T-helper 22 cell (primary cell): ENCODE data around the gene LSM14A.
"Not testable (repeated sequence)": the region's sequence is repeated elsewhere in the genome, so short reads cannot be mapped to it uniquely, and the experiment has no call there.

Experiments used
- DNase-seq: peaks from one replicate; pipeline ENCODE4 v3.0.0-alpha.2; 2020; ENCODE audit warnings: low read depth

The LSM14A gene

DNA sequence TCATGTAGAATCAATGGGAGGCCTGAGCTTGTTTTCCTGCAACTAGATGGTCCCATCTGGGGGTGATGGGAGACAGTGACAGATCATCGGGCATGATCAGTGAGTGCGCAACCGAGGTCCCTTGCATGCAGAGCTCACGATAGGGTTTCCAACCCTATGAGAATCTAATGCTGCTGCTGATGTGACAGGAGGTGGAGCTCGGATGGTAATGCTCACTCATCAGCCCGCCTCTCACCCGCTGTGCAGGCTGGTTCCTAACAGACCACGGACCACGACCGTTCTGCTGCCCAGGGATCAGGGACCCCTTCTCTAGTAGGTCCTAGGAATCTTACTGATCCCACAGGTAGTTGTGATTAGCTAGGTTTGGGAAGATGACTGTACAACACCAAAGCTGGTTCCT is 58.5 kb downstream of the LSM14A start:
- no peak for DNase-seq

DNA sequence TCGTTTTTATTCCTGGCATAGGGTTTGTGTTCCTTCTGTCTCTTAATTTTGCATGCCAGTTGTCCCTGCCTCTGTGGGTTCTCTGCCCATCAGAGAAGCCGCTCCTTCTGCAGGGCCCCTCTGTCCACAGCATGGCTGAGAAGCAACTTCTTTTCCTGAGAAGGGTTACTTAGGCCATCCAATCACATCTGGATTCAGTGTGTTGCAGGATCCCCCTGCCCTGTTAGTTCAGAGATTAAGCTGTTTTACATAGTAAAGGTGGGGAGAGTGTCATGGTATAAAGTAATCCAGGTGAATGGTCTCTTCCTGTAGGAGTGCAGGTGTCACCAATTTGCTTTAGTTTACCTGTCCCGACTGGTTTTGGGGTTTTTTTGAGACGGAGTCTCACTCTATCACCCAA is 59.1 kb downstream of the LSM14A start:
- DNase-seq: no peak

DNA sequence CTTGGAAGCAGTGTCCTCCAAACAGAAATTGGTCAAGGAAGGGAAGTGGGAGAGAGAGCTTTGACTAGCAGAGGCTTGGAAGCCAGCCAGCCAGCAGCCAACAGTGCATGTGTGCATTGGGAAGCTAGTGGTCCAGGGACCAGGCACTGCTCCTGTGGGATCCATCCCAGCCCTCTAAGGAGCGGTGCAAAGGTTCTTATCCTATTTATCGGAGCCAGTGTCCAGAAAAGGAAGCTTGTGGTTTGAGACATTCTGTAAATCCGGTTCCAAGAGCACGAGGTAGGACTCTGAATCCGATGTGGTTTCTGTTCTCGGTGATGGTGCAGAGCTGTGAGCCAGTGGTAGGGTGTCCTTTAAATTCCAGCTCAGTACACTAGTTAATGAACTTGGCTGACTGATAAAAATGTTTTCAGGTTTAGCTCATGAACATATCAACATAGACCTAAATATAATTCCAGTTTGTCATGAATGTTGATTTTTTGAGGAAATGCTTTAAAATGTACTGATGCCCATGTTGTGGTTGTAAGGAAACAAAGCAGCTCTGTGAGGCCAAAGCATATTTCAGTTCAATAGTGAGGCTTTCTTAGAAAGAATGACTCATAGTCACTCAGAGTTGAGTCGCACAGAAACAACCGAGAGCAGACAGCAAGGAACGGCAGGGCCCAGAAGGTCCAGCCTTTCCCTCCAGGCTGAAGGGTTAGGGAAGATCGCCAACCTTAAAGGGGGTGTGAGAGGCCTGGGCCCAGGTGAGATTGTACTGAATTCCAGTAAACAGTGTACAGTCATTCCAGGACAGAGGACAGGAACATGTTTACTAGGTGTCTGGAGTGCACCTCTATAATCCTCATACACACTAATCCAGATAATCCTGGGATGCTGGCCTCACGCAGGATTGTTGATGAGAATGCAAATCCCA is 60.5 kb downstream of the LSM14A start:
- DNase-seq: no peak

DNA sequence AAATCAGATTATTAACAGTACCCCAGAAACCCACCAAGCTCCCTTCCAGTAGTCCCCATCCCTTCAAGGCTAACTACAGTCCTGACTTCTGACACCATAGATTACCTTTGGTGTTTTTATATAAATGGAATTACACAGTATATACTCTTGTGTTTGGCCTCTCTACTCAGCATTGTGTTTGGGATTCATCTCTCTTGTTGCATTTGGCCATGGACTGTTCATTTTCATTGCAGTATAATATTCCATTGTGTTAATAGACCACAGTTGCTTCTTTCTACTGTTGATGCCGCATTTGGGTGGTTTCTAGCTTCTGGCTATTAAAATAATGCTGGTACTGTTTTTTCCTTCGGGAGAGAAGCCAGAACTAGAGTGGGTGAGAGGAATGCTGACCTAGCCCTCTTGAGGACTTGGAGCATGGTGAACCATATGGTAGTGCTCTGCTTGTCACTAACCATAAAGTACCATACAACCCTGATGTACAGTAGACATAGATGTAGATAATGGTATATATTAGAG is 63.2 kb downstream of the LSM14A start:
- DNase-seq: no peak

DNA sequence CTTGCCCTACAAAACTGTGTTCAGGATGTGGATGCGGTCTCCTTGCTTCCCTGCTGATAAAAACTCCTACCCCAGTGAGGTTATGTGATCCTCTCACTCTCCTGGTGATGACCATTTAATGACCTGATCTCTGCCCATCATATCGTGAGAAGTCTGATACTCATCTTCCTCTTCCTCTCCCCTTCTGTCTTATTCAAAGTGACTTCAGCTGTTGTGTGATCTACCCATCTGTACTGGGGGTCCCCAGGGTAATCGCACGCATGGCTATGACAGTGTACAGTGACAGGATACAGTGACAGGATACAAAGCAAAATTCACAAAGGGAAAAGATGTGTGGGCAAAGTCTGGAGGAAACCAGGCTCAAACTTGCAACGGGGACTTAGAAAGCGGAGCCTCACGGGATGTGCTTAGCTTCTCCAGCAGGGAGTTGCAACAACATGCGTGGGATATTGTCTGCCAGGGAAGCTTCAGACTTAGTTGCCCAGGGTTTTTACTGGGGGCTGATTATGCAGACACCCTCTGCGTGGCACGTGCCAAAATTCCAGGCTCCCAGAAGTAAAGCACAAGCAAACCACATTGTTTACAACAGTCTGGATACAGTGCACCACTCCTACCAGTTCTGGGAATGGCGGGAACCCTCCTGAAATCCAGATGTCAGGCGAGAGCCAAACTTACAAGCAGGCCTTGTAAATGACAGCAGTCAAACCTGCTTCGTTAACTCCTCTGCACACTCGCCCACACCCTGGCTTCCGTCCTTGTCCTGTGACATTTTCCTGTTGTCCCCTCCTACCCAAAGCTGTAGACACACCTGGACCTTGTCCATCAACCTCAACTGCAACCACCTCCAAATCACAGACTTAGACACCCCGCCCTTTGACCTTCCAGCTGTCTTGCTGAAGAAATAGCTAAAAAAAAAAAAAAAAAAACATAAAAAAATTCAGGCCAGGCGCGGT is 64.0 kb downstream of the LSM14A start:
- no peak for DNase-seq

DNA sequence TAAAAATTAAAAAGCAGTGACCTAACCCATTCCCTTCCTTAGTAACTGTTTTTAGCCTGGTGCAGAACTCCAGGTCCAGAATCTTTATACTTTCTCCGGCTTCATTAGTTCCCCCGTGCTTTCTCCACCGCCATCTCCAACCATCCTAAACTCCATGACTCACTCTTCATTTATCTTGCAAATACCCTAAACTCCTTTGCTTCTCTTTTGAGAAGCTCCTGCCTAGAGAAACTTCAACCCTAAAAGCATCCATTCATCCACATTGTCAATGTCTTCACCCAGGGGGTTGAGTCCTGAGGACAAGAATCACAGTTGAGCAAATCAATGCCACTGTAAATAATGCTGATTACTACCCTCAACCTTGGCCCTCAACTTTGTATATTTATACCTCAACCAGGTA is 65.0 kb downstream of the LSM14A start:
- no peak for DNase-seq

DNA sequence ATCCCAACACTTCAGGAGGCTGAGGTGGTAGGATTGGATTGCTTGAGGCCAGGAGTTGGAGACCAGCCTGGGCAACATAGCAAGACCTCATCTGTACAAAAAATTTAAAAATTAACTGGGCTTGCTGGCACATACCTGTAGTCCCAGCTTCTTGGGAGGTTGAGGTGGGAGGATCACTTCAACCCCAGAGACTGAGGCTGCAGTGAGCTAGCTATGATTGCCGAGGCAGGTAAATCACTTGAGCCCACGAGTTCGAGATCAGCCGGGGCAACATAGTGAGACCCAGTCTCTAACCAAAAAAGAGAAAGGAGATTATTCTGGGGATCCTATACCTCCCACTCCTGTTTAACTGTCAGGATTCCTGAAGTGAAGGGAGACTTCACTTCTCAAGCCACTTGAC is 65.6 kb downstream of the LSM14A start:
- no peak for DNase-seq

DNA sequence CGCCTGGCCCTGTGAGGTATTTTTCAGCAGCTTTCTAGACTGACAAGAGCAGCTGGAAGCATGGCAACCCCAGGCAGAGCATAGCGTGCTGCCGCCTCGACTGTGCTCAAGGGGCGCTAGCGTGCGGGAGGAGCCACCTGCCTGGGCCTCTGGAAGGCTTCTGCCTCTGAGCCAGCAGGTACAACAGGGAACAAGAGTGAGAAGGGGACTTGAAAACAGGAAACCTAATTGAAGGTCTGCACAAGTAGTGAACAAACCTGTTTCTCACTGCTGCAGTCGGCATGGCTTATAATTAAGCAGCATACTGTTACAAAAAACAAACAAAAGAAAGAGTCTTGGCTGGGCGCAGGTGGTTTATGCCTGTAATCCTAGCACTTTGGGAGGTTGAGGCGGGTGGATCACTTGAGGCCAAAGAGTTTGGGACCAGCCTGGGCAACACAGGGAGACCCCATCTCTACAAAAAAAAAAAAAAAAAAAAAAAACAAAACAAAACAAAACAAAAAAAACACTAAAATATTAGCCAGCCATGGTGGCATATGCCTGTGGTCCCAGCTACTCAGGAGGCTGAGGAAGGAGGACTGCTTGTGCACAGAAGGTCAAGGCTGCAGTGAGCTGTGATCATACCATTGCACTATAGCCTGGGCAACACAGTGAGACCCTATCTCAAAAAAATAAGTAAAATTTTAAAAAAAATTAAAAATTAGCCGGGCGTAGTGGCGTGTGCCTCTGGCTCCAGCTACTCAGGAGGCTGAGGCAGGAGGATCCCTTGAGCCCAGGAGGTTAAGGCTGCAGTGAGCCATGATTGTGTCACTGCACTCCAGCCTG is 69.4 kb downstream of the LSM14A start:
- no peak for DNase-seq

DNA sequence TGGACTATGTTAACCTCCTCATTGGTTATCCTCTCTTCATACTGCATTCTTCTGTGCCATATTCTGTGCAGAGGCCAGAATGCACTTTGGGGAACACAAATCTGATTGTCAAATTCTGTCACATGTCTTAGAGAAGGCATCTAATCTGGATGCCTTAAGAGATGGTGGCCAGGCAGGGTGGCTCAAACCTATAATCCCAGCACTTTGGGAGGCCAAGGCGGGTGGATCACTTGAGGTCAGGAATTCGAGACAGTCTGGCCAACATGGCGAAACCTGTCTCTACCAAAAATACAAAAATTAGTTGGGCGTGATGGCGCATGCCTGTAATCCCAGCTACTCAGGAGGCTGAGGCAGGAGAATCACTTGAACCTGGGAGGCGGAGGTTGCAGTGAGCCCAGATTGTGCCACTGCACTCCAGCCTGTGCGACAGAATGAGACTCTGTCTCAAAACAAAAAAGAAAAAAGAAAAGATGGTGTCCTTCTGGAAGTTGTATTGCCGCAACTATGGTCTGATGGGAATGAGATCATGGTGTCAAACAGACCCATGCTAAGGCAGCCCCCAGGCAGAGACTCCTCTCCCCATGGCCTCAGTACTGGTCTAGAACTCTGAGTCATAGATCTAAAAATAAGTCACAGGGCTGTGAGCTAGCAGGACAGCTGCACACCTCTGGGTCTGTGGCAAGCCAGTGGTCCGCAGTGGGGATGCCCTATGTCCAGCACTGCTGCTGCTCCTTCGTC is 71.0 kb downstream of the LSM14A start:
- DNase-seq: not testable (repeated sequence)

DNA sequence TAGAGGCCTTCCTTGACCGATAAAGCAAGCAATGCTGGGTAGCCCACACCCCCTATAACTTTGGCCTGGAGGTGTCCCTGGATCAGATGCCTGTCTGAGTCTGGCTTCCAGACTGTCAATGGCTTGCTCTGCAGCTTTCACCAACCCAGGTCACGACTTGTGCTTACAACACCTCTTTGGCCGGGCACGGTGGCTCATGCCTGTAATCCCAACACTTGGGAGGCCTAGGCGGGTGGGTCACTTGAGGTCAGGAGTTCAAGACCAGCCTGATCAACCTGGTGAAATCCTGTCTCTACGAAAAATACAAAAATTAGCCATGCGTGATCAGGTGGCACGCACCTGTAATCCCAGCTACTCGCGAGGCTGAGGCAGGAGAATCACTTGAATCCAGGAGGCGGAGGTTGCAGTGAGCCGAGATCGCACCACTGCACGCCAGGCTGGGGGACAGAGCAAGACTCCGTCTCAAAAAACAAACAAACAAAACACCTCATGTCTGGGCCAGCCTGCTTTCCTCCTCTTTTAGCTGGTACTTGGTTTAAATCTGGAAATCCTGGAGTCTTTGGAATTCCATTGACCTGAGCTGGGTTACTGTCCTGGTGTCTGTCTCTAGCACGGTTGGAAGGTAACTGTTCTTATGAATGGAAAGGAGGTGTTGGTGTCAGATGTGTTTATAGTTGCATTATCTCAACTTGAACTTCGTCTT is 71.7 kb downstream of the LSM14A start:
- DNase-seq: no peak

DNA sequence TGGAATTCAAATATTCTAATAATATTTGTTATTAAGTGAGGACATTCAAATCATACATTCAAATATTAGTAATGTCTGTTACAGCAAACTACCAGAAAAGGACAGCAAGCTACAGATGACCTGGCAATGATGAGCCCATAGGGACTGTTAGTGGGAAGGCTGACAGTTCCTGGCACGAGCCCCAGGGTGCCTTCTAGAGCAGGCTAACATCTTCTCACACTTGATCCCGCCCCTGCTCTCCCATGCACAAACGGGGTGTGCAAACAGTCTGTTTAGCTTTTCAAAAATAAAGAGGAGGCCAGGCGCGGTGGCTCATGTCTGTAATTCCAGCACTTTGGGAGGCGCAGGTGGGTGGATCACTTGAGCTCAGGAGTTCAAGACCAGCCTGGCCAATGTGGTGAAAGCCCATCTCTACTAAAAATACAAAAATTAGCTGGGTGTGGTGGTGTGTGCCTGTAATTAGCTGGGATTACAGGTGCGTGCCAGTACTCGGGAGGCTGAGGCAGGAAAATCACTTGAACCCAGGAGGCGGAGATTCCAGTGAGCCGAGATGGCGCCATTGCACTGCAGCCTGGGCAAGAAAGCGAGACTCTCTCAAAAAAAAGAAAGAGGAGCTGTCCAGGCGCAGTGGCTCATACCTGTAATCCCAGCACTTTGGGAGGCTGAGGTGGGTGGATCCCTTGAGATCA is 72.5 kb downstream of the LSM14A start:
- DNase-seq: no peak

DNA sequence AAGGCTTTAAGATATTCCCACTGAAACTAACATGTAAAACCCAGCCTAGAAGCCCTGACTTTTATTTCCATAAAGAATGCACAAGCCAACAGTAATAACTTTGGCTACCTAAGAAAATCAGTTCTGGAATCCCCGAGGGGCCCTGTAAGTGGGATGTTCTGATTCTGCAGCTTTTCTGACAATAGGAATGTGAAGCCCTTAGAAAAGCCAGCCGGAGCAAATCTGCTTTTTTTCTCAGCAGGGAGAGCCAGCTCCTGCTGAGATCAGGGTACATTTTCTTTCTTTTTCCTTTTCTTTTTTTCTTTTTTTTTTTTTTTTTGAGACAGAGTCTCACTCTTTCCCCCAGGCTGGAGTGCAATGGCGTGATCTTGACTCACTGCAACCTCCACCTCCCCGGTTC is 74.0 kb downstream of the LSM14A start:
- no peak for DNase-seq

DNA sequence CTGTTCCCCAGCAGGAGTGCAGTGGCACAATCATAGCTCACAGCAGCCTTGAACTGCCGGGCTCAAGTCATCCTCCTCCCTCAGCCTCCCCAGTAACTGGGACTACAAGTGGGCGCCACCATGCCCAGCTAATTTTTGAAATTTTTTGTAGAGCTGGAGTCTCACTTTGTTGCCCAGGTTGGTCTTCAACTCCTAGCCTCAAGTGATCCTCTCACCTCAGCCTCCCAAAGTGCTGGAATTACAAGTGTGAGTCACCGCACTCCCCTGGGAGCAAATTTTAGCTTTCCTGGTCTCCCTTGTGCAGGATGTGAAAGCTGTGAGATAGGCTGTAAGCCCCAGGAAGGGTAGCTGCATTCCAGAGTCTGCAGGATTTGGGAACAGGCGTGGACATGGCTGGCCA is 76.6 kb downstream of the LSM14A start:
- DNase-seq: no peak

DNA sequence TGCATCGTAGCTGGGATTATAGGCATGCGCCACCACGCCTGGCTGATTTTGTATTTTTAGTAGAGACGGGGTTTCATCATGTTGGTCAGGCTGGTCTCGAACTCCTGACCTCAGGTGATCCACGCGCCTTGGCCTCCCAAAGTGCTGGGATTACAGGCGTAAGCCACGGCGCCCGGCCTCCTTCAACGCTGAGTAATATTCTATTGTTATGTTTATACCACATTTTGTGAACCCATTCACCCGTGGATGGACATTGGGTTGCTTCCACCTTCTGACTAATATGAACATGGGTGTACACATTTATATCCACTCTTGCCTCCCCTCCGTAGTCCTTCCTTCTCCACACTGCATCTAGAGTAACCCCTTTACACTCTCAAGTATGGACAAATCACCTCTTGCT is 80.9 kb downstream of the LSM14A start:
- not testable (repeated sequence) for DNase-seq

DNA sequence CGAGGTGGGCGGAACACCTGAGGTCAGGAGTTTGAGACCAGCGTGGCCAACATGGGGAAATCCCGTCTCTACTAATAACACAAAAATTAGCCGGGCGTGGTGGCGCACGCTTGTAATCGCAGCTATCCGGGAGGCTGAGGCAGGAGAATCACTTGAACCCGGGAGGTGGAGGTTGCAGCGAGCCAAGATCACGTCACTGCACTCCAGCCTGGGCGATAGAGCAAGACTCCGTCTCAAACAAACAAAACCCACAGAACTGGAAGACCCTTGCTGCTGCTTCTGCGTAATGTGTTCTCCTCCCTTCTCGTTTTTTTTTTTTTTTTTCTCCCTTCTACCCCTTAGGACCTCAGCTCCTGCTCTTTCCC is 81.4 kb downstream of the LSM14A start:
- not testable (repeated sequence) for DNase-seq

DNA sequence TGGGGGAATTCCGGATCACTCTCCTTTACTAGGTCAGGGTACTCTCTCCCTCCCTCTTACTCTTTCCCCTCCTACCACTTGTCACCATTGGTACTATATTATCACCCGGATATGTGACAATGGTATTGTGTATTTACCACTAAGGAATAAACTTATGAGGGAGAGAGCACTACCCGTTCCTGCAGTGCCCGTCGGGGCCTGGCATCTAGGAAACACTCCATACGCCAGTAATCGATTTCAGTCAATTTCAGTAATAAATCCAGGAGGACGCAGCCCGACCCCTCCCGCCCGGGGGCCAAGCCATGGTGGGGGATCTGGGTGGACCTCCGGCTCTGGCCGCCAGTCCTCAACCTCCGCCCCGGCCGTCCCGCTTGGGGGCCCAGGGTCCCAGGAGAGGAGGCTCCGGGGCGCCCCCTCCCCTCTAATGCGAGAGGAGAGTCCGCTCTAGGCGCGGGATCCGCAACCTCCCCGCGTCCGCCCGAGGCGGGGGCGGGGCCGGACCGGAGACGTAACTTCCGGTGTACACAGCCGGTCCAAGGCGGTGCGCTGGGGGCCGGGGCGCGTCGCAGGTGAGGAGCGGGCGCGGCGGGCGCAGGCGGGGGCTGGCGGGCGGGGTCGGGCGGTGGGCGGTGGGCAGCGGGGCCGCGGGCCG is 81.9 kb downstream of the LSM14A start, which contains the start of gene GARRE1:
TSS of gene GARRE1 (plus strand) at position 509 of the 652 bp plus-strand sequence. CDS start 45,920 bp downstream, outside the sequence.
- DNase-seq: peak; percentile 74

DNA sequence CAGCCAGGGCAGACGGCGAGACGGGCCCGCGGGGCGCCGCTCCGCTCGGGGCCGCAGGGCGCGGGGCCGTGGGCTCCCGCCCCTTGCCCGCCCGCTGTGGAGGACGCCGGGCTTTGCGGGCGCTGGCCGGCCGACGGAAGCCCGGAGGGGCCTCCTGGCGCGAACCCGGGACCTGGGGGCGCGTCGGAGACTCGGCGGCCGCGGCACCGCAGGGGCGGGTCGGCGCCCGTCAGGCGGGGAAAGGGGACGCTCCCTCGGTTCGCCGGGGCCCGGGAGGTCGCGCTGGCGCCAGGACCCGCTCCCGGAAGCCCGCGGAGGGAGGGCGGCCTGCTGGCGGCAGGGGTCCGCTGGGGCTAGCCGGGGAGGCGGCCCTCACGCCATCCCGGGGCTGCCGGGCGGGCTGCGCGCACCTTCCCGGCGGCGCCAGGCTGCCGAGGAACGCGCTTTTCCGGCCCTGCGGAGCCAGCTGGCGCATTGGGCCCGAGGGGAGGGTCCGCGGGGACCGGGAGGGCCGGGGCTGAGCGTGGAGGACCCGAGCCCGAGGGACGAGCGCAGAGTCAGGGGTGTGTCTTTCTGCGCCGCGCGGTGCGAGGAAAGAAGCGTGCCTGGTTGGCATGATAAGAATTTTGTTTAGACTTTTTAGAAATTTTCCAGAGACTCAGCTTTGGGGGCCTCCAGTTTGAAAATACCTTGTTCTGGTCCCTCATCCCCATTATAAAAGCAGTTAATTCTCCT is 82.6 kb downstream of the LSM14A start:
- peak; percentile 14 for DNase-seq

DNA sequence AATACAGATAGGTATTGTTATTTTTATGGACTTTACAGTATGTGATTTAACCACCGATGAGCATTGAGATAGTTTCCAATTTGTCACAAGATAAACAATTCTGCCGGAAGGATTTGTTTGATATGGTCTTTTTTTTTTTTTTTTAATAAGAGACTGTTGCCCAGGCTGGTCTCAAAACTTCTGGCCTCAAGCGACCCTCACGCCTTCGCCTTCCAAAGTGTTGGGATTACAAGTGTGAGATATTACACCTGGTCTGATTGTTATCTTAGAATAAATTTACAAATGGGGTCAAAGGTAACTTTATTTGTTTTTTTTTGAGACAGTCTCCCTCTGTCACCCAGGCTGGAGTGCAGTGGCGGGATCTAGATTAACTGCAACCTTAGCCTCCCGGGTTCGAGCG is 83.2 kb downstream of the LSM14A start:
- no peak for DNase-seq
